Measurements from ENCODE around the gene RRAGA.

DNA sequence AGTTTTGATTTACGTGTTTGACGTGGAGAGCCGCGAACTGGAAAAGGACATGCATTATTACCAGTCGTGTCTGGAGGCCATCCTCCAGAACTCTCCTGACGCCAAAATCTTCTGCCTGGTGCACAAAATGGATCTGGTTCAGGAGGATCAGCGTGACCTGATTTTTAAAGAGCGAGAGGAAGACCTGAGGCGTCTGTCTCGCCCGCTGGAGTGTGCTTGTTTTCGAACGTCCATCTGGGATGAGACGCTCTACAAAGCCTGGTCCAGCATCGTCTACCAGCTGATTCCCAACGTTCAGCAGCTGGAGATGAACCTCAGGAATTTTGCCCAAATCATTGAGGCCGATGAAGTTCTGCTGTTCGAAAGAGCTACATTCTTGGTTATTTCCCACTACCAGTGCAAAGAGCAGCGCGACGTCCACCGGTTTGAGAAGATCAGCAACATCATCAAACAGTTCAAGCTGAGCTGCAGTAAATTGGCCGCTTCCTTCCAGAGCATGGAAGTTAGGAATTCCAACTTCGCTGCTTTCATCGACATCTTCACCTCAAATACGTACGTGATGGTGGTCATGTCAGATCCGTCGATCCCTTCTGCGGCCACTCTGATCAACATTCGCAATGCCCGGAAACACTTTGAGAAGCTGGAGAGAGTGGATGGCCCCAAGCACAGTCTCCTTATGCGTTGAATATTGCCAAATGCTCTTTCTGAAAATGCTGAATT is 850 bp downstream of the RRAGA start:
- TF ChIP-seq ZNF707 (CRISPR knock-in tag; conservative IDR thresholded peaks at IDR 0.05): no peak
- no peak for TF ChIP-seq EZH2 (IDR thresholded peaks at IDR 0.05; ENCODE audit: borderline replicate concordance, low read depth, low read length)
- no peak for TF ChIP-seq TEAD2 (tag; IDR thresholded peaks at IDR 0.05)
- no peak for TF ChIP-seq CTCF (IDR thresholded peaks at IDR 0.05 in 2 of 3, conservative IDR thresholded peaks at IDR 0.05 in 1 of 3; ENCODE audit: insufficient read depth in 2 of 3, low read depth in 1 of 3, low read length in 3 of 3)
